ENCODE results near the gene SSR4.

- TF ChIP-seq TAF1 (CRISPR knock-in tag; IDR thresholded peaks at IDR 0.05) (no peak), POLR2A (IDR thresholded peaks at IDR 0.05; ENCODE audit: insufficient read depth in 1 of 2, low read depth in 2 of 2, low read length in 2 of 2) (no peak), NFYB (CRISPR knock-in tag; IDR thresholded peaks at IDR 0.05) (no peak), HDAC1 (CRISPR knock-in tag; IDR thresholded peaks at IDR 0.05) (no peak), LCORL (IDR thresholded peaks at IDR 0.05) (no peak), LCORL (CRISPR knock-in tag; IDR thresholded peaks at IDR 0.05) (no peak)
- TF ChIP-seq, protein P1, sequence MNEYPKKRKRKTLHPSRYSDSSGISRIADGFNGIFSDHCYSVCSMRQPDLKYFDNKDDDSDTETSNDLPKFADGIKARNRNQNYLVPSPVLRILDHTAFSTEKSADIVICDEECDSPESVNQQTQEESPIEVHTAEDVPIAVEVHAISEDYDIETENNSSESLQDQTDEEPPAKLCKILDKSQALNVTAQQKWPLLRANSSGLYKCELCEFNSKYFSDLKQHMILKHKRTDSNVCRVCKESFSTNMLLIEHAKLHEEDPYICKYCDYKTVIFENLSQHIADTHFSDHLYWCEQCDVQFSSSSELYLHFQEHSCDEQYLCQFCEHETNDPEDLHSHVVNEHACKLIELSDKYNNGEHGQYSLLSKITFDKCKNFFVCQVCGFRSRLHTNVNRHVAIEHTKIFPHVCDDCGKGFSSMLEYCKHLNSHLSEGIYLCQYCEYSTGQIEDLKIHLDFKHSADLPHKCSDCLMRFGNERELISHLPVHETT (CRISPR knock-in tag; conservative IDR thresholded peaks at IDR 0.05), result no peak
- TF ChIP-seq, protein P2, sequence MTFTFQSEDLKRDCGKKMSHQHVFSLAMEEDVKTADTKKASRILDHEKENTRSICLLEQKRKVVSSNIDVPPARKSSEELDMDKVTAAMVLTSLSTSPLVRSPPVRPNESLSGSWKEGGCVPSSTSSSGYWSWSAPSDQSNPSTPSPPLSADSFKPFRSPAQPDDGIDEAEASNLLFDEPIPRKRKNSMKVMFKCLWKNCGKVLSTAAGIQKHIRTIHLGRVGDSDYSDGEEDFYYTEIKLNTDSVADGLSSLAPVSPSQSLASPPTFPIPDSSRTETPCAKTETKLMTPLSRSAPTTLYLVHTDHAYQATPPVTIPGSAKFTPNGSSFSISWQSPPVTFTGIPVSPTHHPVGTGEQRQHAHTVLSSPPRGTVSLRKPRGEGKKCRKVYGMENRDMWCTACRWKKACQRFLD (CRISPR knock-in tag; IDR thresholded peaks at IDR 0.05; ENCODE audit: borderline replicate concordance), result no peak
Observed at GRCh38 chrX:153800177-153800722, 5.8 kb downstream of the SSR4 start.
